Measurements from ENCODE around the gene PRRC2B. TPM values are rescaled to one million over a fixed set of nuclear protein-coding genes. Genes with fewer than 3 reads are reported as not detected.

PRRC2B gene
- total and polyA plus RNA-seq, 2 experiments from 2014 or later = 48.2 to 118 TPM

- no peak overlapping the region for H3K4me2 ChIP-seq
- 76% methylated on average over 10 of the region's 10 CpGs for WGBS (ENCODE audit: low lambda C conversion rate, missing lambda C conversion rate)
- no peaks in the 10 kb centered on the region for H3K27me3 ChIP-seq
- TF ChIP-seq EZH2 (IDR thresholded peaks at IDR 0.05; ENCODE audit: borderline replicate concordance) = no peak
- TF ChIP-seq, protein P1, sequence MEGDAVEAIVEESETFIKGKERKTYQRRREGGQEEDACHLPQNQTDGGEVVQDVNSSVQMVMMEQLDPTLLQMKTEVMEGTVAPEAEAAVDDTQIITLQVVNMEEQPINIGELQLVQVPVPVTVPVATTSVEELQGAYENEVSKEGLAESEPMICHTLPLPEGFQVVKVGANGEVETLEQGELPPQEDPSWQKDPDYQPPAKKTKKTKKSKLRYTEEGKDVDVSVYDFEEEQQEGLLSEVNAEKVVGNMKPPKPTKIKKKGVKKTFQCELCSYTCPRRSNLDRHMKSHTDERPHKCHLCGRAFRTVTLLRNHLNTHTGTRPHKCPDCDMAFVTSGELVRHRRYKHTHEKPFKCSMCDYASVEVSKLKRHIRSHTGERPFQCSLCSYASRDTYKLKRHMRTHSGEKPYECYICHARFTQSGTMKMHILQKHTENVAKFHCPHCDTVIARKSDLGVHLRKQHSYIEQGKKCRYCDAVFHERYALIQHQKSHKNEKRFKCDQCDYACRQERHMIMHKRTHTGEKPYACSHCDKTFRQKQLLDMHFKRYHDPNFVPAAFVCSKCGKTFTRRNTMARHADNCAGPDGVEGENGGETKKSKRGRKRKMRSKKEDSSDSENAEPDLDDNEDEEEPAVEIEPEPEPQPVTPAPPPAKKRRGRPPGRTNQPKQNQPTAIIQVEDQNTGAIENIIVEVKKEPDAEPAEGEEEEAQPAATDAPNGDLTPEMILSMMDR (IDR thresholded peaks at IDR 0.05; ENCODE audit: poor library complexity) = no peak
- no peak for TF ChIP-seq EZH2phosphoT487 (IDR thresholded peaks at IDR 0.05; ENCODE audit: low read depth, severe bottlenecking, unreplicated experiment)
- DNase-seq (ENCODE audit: low spot score) = peak; percentile 65
- no peak overlapping the region for H2AFZ ChIP-seq
- H3K36me3 ChIP-seq (replicated peaks; ENCODE audit: insufficient read depth, low read depth) = no peaks in the 10 kb centered on the region
- H3K9me2 ChIP-seq (replicated peaks; ENCODE audit: insufficient read depth) = no peaks in the 10 kb centered on the region
- H3K9me3 ChIP-seq (ENCODE audit: low read depth) = no peaks in the 10 kb centered on the region
- peak overlapping the region; percentile 66 for H3K27ac ChIP-seq
- H3K79me2 ChIP-seq = peaks cover 2% of the 10 kb centered on the region
- H3K4me3 ChIP-seq = no peak overlapping the region
- H3K4me1 ChIP-seq (ENCODE audit: insufficient read depth) = no peaks in the 10 kb centered on the region
- H4K20me1 ChIP-seq (ENCODE audit: insufficient read depth, poor library complexity, severe bottlenecking) = no peaks in the 10 kb centered on the region
These were observed 103.0 kb downstream of the PRRC2B start for GRCh38 chr9:131496844-131497405.

DNA sequence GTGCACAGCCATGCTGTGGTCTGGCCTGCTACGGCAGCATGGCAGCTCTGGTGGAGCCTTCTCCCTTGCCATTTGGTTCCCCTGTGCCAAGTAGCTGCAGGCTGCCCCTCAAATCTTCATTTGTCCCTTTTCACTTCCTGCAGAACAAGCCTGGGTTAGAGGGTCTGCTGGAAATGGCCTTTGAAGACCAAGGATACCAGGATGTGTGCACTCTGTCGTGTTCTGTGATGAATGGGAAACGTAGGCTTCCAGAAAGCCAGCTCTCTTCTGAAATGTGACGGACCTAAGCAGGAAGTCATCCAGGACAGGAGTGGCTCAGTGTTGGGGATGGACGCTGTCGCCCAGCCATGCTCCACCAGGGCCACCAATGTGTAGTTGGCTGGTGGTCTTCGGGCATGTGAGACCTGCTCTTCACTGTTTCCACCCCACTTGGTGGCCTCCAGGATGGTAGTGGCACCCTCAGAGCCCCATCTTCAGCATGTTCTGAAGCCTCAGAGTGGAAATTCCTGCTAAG is 105.4 kb downstream of the PRRC2B start:
- 95% methylated on average over 7 of the region's 7 CpGs for WGBS (ENCODE audit: low lambda C conversion rate, missing lambda C conversion rate)

GRCh38 chr9:131500377-131500776 is 106.5 kb downstream of the PRRC2B start:
- Histone ChIP-seq H3K9me3 (ENCODE audit: low read depth) (no peaks in the 10 kb centered on the region), H4K20me1 (ENCODE audit: insufficient read depth, poor library complexity, severe bottlenecking) (no peaks in the 10 kb centered on the region), H3K27me3 (no peaks in the 10 kb centered on the region), H3K4me2 (no peak overlapping the region), H3K9me2 (replicated peaks; ENCODE audit: insufficient read depth) (no peaks in the 10 kb centered on the region), H3K27ac (no peak overlapping the region), H3K4me1 (ENCODE audit: insufficient read depth) (peaks cover 10% of the 10 kb centered on the region), H3K79me2 (peaks cover 19% of the 10 kb centered on the region), H2AFZ (no peak overlapping the region), H3K36me3 (replicated peaks; ENCODE audit: insufficient read depth, low read depth) (no peaks in the 10 kb centered on the region), H3K4me3 (no peak overlapping the region)
- DNase-seq (ENCODE audit: low spot score) = no peak
- TF ChIP-seq, protein P1 (IDR thresholded peaks at IDR 0.05; ENCODE audit: poor library complexity) = no peak
- TF ChIP-seq EZH2phosphoT487 (IDR thresholded peaks at IDR 0.05; ENCODE audit: low read depth, severe bottlenecking, unreplicated experiment) (no peak), EZH2 (IDR thresholded peaks at IDR 0.05; ENCODE audit: borderline replicate concordance) (no peak)
- 93% methylated on average over 12 of the region's 12 CpGs for WGBS (ENCODE audit: low lambda C conversion rate, missing lambda C conversion rate)

More for the DNA sequence above, 105.4 kb downstream of the PRRC2B start:
- Histone ChIP-seq H2AFZ (no peak overlapping the region), H3K9me3 (ENCODE audit: low read depth) (no peaks in the 10 kb centered on the region), H3K79me2 (peaks cover 10% of the 10 kb centered on the region), H3K4me3 (no peak overlapping the region), H3K4me2 (no peak overlapping the region), H4K20me1 (ENCODE audit: insufficient read depth, poor library complexity, severe bottlenecking) (no peaks in the 10 kb centered on the region), H3K4me1 (ENCODE audit: insufficient read depth) (peaks cover 9% of the 10 kb centered on the region), H3K27ac (no peak overlapping the region), H3K36me3 (replicated peaks; ENCODE audit: insufficient read depth, low read depth) (no peaks in the 10 kb centered on the region), H3K27me3 (no peaks in the 10 kb centered on the region), H3K9me2 (replicated peaks; ENCODE audit: insufficient read depth) (no peaks in the 10 kb centered on the region)
- no peak for DNase-seq (ENCODE audit: low spot score)
- TF ChIP-seq, protein P1 (IDR thresholded peaks at IDR 0.05; ENCODE audit: poor library complexity) = no peak
- TF ChIP-seq EZH2 (IDR thresholded peaks at IDR 0.05; ENCODE audit: borderline replicate concordance) (no peak), EZH2phosphoT487 (IDR thresholded peaks at IDR 0.05; ENCODE audit: low read depth, severe bottlenecking, unreplicated experiment) (no peak)
